PC-3 (cell line): ENCODE data around the gene P3H2. TPM values are rescaled to one million over a fixed set of nuclear protein-coding genes. Genes with fewer than 3 reads are reported as not detected.

ENCODE experiments used
- ATAC-seq: fragments of 200-7000 bp; cut with Tn5 transposase; 2 replicates; pipeline ENCODE4 v1.9.1; 2020; ENCODE audit warnings: mild to moderate bottlenecking, moderate library complexity
- BruUV-seq: library from RNA; stranded (reverse); fragments of 400-500 nt; replicated peaks from 2 replicates; lab custom pipeline; 2021; lab: Mats Ljungman, UMichigan
- CTCF ChIA-PET: fragments of 300-600 bp; sonication (Branson Sonifier 250); formaldehyde crosslinking; loops from one replicate; lab custom pipeline; 2022; ENCODE audit warnings: antibody characterized with exemption; lab: Charles Lee
- POLR2A ChIA-PET: fragments of 300-600 bp; sonication (Branson Sonifier 250); formaldehyde crosslinking; loops from one replicate; lab custom pipeline; 2022; ENCODE audit warnings: antibody characterized with exemption; ENCODE audit not compliant: unreplicated experiment; lab: Charles Lee
- DNase-seq: peaks from one replicate; pipeline ENCODE4 v3.0.0-alpha.2; 2015
- H2AFZ ChIP-seq: fragments of 300-600 bp; sonication (generic); 2 replicates; pipeline ENCODE4 v1.6.0; 2016; ENCODE audit warnings: antibody characterized with exemption, low read length
- H3F3A ChIP-seq: fragments of 300-600 bp; sonication (generic); one replicate; pipeline ENCODE4 v1.6.0; 2017; ENCODE audit warnings: antibody characterized with exemption, low read length, control low read depth, mild to moderate bottlenecking; ENCODE audit not compliant: unreplicated experiment
- H3K27ac ChIP-seq: fragments of 300-600 bp; sonication (generic); 2 replicates; pipeline ENCODE4 v1.5.1; 2016; ENCODE audit warnings: mild to moderate bottlenecking, low read length
- H3K27me3 ChIP-seq: fragments of 300-600 bp; sonication (generic); 2 replicates; pipeline ENCODE4 v1.6.1; 2016; ENCODE audit warnings: low read length, mixed read lengths
- H3K36me3 ChIP-seq: fragments of 300-600 bp; sonication (generic); 2 replicates; pipeline ENCODE4 v1.6.1; 2016; ENCODE audit warnings: low read depth, mixed run types, low read length, mixed read lengths
- H3K4me1 ChIP-seq: fragments of 300-600 bp; sonication (generic); 2 replicates; pipeline ENCODE4 v1.5.1; 2016; ENCODE audit warnings: low read length; ENCODE audit not compliant: insufficient read depth
- H3K4me2 ChIP-seq: fragments of 300-600 bp; sonication (generic); 2 replicates; pipeline ENCODE4 v1.6.0; 2016; ENCODE audit warnings: low read length
- H3K4me3 ChIP-seq: fragments of 300-600 bp; sonication (generic); 2 replicates; pipeline ENCODE4 v1.5.1; 2016; ENCODE audit warnings: mild to moderate bottlenecking, low read length, mixed read lengths
- H3K79me2 ChIP-seq: fragments of 300-600 bp; sonication (generic); 2 replicates; pipeline ENCODE4 v1.6.1; 2017; ENCODE audit warnings: low read length, mixed read lengths
- H3K9ac ChIP-seq: fragments of 300-600 bp; sonication (generic); 2 replicates; pipeline ENCODE4 v1.6.0; 2016; ENCODE audit warnings: mild to moderate bottlenecking, low read length
- H3K9me2 ChIP-seq: fragments of 300-600 bp; sonication (generic); replicated peaks from 2 replicates; pipeline ENCODE4 v1.6.1; 2016; ENCODE audit warnings: mixed run types, low read length, mixed read lengths
- H3K9me3 ChIP-seq: fragments of 300-600 bp; sonication (generic); 2 replicates; pipeline ENCODE4 v1.6.1; 2016; ENCODE audit warnings: low read length, mixed read lengths
- H4K20me1 ChIP-seq: fragments of 300-600 bp; sonication (generic); 2 replicates; pipeline ENCODE4 v1.6.1; 2016; ENCODE audit warnings: low read length, mixed read lengths
- EZH2 ChIP-seq: fragments of 300-600 bp; sonication (generic); IDR thresholded peaks from one replicate; pipeline ENCODE4 v1.6.1; 2017; ENCODE audit warnings: antibody characterized with exemption, mild to moderate bottlenecking, low read length; ENCODE audit not compliant: unreplicated experiment
- EZH2phosphoT487 ChIP-seq: fragments of 300-600 bp; sonication (generic); IDR thresholded peaks from 2 replicates; pipeline ENCODE4 v1.6.1; 2018; ENCODE audit warnings: mild to moderate bottlenecking, antibody characterized with exemption, low read length, borderline replicate concordance
- intact Hi-C: fragments of 100-400 bp; cut with micrococcal nuclease; formaldehyde crosslinking; loops from 2 replicates; pipeline ENCODE4 v1.9.0; 2023
- total RNA-seq: library from RNA; depleted of rRNA; stranded (reverse); fragments of >200 nt; gene quantifications from 2 replicates; pipeline ENCODE4 v1.2.3, GENCODE V29; 2014
- TF ChIP-seq, protein P1 (sequence below): fragments of 300-600 bp; sonication (generic); conservative IDR thresholded peaks from 2 replicates; pipeline ENCODE4 v1.5.1; 2017; ENCODE audit warnings: antibody characterized with exemption, low read depth, mild to moderate bottlenecking, low read length

The P3H2 gene
- total RNA-seq, 1 experiment from 2014 or later = 4.5 TPM

DNA sequence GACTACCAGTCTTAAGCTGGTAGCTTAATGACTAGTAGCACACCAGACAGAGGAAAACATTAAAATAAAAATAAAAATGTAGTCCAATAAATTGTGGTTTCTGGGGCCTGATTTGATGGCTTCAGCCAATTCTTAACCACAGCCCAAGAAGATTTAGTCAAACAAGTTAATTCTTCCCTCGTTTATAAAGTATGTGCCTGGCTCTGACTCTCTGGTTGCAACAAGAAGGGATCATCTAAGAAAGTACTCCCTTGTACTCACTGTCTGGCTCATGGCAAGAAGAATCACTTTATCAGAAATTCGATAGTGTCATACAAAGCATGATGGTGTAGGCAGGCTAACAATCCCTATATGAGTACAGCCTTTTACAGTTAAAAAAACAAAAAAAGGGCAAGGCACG lies 141.9 kb downstream of the P3H2 start:
- ChIA-PET POLR2A (no interaction called here), CTCF (no interaction called here)
- Histone ChIP-seq H3K27ac (no peak overlapping the region), H3K9me2 (no peaks in the 10 kb centered on the region), H3K27me3 (no peaks in the 10 kb centered on the region), H3K4me3 (no peak overlapping the region), H3K36me3 (no peaks in the 10 kb centered on the region), H3K79me2 (no peaks in the 10 kb centered on the region), H2AFZ (no peak overlapping the region), H3K4me2 (no peak overlapping the region), H4K20me1 (no peaks in the 10 kb centered on the region), H3K9me3 (no peaks in the 10 kb centered on the region), H3F3A (no peaks in the 10 kb centered on the region), H3K9ac (no peak overlapping the region), H3K4me1 (peaks cover 17% of the 10 kb centered on the region)
- TF ChIP-seq EZH2 = no peak
- TF ChIP-seq EZH2phosphoT487 = no peak
- TF ChIP-seq, protein P1, sequence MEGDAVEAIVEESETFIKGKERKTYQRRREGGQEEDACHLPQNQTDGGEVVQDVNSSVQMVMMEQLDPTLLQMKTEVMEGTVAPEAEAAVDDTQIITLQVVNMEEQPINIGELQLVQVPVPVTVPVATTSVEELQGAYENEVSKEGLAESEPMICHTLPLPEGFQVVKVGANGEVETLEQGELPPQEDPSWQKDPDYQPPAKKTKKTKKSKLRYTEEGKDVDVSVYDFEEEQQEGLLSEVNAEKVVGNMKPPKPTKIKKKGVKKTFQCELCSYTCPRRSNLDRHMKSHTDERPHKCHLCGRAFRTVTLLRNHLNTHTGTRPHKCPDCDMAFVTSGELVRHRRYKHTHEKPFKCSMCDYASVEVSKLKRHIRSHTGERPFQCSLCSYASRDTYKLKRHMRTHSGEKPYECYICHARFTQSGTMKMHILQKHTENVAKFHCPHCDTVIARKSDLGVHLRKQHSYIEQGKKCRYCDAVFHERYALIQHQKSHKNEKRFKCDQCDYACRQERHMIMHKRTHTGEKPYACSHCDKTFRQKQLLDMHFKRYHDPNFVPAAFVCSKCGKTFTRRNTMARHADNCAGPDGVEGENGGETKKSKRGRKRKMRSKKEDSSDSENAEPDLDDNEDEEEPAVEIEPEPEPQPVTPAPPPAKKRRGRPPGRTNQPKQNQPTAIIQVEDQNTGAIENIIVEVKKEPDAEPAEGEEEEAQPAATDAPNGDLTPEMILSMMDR = no peak
- ATAC-seq (no peak), DNase-seq (no peak)
- intact Hi-C loops = no loop called here
- no TSS peak for BruUV-seq

DNA sequence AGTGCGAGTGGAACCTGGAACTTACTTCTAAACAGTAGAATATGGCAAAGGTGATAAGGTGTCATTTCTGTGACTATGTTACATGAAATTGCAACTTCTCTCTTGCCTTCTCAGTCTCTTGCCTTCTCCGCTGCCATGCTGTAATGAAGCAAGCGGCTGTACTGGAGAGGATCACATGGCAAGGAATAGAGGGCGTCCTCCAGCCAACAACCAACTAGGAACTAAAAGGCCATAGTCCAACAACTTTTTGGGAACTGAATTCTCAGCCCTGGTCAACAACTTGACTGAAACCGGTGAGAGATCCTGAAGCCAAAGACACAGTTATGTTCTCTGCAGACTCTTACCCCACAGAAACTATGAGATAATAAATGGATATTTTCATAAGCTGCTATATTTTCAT lies 143.5 kb downstream of the P3H2 start:
- no peaks in the 10 kb centered on the region for H4K20me1 ChIP-seq
- no peak for ATAC-seq
- H3K9ac ChIP-seq = no peak overlapping the region
- no peaks in the 10 kb centered on the region for H3K9me2 ChIP-seq
- no TSS peak for BruUV-seq
- H3F3A ChIP-seq = no peaks in the 10 kb centered on the region
- no peak overlapping the region for H2AFZ ChIP-seq
- TF ChIP-seq EZH2 (no peak), EZH2phosphoT487 (no peak)
- TF ChIP-seq, protein P1 = no peak
- H3K4me3 ChIP-seq = no peak overlapping the region
- no peaks in the 10 kb centered on the region for H3K36me3 ChIP-seq
- intact Hi-C loops = no loop called here
- H3K4me2 ChIP-seq = no peak overlapping the region
- H3K27ac ChIP-seq = no peak overlapping the region
- H3K4me1 ChIP-seq = peaks cover 12% of the 10 kb centered on the region
- no peaks in the 10 kb centered on the region for H3K27me3 ChIP-seq
- POLR2A ChIA-PET = no interaction called here
- no peak for DNase-seq
- no peaks in the 10 kb centered on the region for H3K9me3 ChIP-seq
- CTCF ChIA-PET = no interaction called here
- no peaks in the 10 kb centered on the region for H3K79me2 ChIP-seq

DNA sequence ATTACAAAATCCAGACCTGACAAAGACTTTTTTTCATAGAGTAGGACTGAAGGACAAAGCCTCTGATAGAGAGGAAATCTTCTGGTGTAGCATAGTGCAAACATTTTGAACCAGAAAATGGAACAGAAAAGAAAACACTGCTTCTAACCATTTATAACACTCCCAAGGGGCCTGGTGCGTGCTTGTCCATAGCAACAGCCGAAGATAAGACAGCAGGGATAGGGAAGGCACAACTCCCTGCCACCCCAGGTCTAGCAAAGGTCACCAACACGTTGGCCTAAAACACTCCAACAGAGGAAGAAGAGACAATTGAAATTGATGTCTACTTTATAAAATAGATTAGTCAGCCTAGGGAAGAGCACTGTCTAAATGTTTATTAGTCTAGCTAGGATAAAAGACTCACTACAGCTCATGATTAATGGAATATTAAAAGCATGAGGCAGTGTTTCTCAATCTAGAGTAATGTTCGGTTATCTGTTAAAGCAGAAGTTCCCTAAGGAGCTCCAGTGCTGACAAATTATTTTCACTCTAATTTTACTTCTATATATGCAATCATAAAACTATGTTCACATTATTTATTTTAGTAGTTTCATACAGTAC lies 145.2 kb downstream of the P3H2 start:
- Histone ChIP-seq H3K4me2 (no peak overlapping the region), H3K27ac (no peak overlapping the region), H3K4me3 (no peak overlapping the region), H3K9me3 (no peaks in the 10 kb centered on the region), H3F3A (no peaks in the 10 kb centered on the region), H3K36me3 (no peaks in the 10 kb centered on the region), H4K20me1 (no peaks in the 10 kb centered on the region), H3K9ac (no peak overlapping the region), H3K79me2 (no peaks in the 10 kb centered on the region), H3K27me3 (no peaks in the 10 kb centered on the region), H3K9me2 (no peaks in the 10 kb centered on the region), H3K4me1 (no peaks in the 10 kb centered on the region), H2AFZ (no peak overlapping the region)
- ATAC-seq (no peak), DNase-seq (no peak)
- intact Hi-C loops = no loop called here
- no TSS peak for BruUV-seq
- TF ChIP-seq EZH2phosphoT487 = no peak
- TF ChIP-seq, protein P1 = no peak
- TF ChIP-seq EZH2 = no peak
- ChIA-PET CTCF (no interaction called here), POLR2A (interaction anchor here (0.5 kb wide), 1 partner anchor 63 kb away, joined by 5 read pairs; no protein-coding TSS in a partner anchor)
